HG02798 (cell line): ENCODE results near the gene RPL10.
A peak's percentile ranks its signal among the peaks of the same experiment; 100 is the strongest.
"Not testable (repeated sequence)": the region's sequence is repeated elsewhere in the genome, so short reads cannot be mapped to it uniquely, and the experiment has no call there.

ENCODE experiments used
- ATAC-seq: cut with Tn5 transposase; IDR thresholded peaks from one replicate; pipeline ENCODE4 v1.9.1; 2021; ENCODE audit warnings: mild to moderate bottlenecking; ENCODE audit not compliant: unreplicated experiment, poor library complexity

The RPL10 gene

GRCh38 chrX:154375156-154375504 lies 23.0 kb upstream of the RPL10 start:
- no peak for ATAC-seq

DNA sequence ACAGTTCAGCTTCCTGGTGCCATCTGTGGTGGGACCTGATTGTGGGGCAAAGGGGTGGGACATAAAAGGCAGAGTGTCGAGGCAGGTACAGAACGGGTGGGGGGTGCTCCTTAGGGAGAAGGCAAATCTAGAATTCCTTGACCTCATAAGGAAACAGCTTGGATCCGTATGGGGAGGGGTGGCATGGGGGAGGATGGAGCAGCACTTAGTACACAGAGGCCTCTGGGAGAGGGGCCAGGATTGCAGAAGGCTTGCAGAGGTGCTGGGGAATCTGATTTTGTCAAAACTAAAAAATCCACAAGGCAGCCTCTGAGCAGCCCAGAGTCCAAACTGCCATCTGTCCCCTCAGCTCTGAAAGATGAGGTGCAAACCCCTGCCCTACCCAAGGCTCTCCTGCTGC lies 21.4 kb upstream of the RPL10 start:
- ATAC-seq, result no peak

DNA sequence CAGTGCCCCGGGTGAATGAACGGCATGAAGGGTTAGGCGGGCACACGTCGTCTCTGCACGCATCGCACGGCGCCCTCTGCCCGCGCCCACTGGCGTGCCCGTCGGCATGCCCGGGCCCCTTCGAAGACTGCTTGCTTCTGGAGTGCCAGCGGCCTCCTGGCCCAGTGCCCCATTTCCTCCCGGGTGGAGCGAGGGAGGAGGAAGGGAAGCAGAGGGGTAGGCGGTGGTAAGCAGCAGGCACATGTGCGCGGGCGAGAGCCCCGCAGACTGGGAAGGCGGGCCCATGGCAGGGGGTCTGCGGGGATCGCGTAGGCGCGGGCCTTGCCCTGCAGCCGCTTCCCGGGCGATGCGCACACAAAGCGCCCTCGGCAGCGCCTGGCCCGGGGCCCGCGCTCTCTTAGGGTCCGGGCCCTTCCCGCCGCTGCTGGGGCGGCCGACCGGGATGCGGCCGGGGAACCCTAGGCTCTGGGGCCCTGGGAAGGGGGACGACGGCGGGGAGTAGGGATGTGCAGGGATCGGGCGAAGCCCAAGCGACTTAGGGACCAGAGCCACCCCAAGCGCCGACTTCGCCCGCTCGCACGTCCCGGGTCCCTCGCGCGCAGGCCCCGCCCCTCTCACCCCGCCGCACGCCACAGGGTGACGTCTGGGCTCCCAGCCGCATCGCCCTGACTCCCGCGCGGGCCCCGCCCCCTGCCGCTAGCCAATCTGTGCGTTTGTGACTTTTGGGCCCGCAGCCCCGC lies 19.9 kb upstream of the RPL10 start:
- no peak for ATAC-seq

GRCh38 chrX:154378799-154379568 lies 19.2 kb upstream of the RPL10 start, which contains the start of gene EMD:
TSS of gene EMD (plus strand) at chrX:154379295. CDS start at chrX:154379485, 190 bp downstream.
- peak; percentile 83 for ATAC-seq

- no peak for ATAC-seq
Measured at GRCh38 chrX:154379569-154379951, 18.6 kb upstream of the RPL10 start.

GRCh38 chrX:154380153-154380552 lies 18.0 kb upstream of the RPL10 start:
- no peak for ATAC-seq

GRCh38 chrX:154380787-154381186 lies 17.4 kb upstream of the RPL10 start:
- no peak for ATAC-seq

GRCh38 chrX:154381271-154381670 lies 16.9 kb upstream of the RPL10 start:
- ATAC-seq, result no peak

- no peak for ATAC-seq
Measured at GRCh38 chrX:154382483-154383069, 15.6 kb upstream of the RPL10 start.

DNA sequence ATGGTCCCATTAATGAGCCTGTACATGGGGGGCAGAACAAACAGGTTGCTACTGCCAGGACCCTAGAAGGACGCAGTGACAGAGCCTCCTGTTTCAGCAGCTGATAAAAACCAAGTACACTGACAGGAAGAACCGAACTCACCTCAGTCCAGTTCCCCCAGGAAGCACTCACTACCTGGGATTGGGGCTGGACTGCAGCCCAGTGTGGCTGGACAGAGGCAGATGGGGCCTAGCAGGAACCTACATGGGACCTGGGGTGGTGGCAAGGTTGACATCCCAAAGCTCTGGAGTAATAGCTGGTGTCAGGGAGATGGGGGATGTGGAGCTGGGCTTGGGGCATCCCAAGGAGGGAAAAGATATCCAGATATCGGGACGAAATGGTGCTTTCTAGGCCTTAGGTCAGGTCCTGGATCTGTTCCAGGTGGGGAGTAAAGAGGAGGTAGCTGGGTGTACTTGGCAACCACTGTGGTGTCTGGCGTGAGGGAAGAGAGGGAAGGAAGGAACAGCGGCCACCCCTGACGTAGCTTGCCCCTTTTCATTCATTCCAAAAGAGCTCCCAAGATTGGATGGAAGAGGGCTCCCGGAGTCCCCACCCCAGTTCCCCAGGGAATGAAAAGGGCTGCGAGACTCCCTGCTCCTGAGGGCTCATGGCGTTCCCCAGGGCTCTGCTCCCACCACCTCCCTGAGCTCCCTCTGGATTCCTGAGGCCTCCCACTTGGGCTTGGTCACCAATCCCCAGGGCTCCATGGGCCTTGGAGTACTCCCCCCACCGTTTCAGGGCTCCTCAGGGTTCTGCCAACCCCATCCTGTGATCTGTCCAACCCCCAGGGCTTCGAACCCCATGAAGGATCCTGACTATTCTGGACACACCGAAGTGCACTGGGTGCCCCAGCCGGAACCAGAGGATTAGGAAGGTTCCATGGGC lies 14.6 kb upstream of the RPL10 start:
- no peak for ATAC-seq

GRCh38 chrX:154384284-154384892 lies 13.8 kb upstream of the RPL10 start:
- no peak for ATAC-seq

DNA sequence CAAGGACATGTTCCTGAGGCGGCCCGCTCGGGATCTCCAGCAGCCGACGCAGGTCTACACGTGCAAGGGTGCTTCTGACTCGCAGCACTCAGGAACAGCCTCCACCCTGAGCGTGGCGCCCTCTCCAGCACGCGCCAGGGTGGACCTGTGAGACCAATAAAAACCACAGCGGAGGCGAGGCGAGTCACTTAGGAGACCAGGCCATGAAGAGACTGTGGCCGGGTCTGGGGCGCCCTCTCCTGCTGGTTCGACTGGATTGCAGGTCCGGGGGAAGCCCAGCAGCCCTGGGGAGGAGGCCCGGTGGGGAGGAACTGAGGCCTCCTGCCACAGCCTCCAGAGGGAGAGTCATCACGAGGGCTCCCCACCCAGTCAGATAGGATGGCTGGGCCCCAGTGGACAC lies 10.1 kb upstream of the RPL10 start:
- ATAC-seq, result peak; percentile 27

- peak; percentile 19 for ATAC-seq
Measured at GRCh38 chrX:154388649-154389048, 9.5 kb upstream of the RPL10 start.

GRCh38 chrX:154389812-154390747 lies 8.1 kb upstream of the RPL10 start:
- ATAC-seq, result peak; percentile 77

DNA sequence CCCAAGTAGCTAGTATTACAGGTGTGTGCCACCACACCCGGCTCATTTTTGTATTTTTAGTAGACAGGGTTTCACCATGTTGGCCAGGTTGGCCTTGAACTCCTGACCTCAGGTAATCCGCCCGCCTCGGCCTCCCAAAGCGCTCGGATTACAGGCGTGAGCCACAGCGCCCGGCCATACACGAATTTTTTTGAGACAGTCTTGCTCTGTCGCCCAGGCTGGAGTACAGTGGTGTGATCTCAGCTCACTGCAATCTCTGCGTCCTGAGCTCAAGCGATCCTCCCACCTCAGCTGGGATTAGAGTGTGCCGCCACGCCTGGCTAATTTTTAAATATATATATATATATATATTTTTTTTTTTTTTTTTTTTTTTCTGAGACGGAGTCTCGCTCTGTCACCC lies 1.8 kb upstream of the RPL10 start:
- ATAC-seq, result not testable (repeated sequence)

DNA sequence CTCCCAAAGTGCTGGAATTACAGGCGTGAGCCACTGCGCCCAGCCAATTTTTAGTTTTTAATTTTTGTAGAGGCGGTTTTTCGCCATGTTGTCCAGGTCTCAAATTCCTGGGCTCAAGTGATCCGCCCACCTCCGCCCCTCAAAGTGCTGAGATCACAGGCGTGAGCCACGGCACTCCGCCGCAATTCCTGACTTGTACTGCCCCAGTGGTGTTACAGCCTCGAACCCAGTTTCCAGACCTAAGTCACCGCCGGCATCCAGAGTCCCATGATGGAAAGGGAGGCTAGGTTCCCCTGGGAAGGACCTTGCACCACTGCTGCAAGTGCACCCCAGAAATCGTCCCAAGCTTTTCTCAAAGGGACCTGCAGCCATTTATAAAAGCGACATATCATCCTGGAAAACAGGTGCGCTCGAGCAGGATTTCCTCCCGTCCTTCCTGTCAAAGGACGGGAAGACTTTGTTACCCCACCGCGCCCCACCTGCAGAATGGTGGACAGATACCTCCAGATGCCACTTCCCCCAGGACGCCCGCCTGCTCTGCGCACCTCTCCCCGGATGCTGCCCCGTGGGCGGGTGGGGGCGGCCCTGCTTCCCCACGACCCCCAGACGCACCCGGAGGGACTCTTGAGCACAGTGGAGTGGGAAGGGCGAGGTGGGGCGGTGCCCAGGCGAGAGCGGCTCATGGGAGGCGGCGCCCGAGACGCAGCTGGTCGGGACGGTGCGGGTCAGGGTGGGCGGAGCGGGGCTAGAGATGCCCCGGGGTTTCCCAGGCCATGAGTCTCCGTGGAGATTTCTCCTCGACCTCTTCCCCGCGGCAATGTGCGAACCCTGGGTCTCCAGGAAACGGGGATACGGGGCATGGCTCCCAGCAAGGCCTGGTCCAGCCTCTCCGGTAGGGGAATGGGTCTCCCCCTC lies 947 bp upstream of the RPL10 start:
- ATAC-seq, result peak; percentile 60

- peak; percentile 31 for ATAC-seq
Measured at GRCh38 chrX:154398668-154399526, 720 bp downstream of the RPL10 start.
